Left forelimb (tissue), 1 donor: ENCODE data around the gene C16orf54.
"Not testable (repeated sequence)": the region's sequence is repeated elsewhere in the genome, so short reads cannot be mapped to it uniquely, and the experiment has no call there.

Source experiments
- DNase-seq: peaks from one replicate; pipeline ENCODE4 v3.0.0-alpha.2; 2018; ENCODE audit warnings: low spot score

The C16orf54 gene

DNA sequence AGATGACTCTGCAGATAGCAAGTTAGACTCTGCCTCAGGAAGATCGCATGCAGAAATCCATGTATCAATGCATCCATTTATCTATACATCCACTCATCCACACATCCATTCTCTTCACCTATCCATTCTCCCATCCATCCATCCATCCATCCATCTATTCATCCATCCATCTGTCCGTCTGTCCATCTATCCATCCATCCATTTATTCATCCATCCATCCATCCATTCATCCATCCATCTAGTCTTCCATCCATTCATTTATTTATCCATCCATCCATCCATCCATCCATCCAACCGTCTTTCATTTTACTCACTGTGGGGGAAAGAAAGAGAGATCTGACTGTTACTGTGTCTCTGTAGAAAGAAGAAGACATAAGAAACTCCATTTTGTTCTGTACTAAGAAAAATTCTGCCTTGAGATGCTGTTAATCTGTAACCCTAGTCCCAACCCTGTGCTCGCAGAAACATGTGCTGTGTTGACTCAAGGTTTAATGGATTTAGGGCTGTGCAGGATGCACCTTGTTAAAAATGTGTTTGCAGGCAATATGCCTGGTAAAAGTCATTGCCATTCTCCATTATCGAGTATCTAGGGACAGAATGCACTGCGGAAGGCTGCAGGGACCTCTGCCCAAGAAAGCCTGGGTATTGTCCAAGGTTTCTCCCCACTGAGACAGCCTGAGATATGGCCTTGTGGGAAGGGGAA is 5.7 kb downstream of the C16orf54 start:
- not testable (repeated sequence) for DNase-seq

DNA sequence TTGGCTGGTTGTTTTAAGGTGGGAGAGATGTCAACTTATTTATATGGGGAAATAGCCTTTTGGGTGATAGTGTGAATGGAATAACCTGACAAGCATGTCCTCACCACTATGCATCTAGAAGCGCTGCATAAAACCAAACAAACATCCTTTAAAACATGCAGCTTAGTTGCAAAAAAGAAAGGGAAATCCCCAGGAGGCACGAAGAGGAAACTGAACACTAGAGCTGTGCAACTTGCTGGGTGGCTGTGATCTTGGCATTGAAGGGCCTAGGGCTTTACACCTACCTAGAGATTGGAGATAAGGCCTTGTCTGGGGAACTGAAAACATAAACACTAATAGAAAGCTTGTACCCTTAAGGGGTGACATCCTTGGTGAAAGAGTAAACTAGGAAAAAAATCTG is 7.3 kb downstream of the C16orf54 start:
- no peak for DNase-seq

DNA sequence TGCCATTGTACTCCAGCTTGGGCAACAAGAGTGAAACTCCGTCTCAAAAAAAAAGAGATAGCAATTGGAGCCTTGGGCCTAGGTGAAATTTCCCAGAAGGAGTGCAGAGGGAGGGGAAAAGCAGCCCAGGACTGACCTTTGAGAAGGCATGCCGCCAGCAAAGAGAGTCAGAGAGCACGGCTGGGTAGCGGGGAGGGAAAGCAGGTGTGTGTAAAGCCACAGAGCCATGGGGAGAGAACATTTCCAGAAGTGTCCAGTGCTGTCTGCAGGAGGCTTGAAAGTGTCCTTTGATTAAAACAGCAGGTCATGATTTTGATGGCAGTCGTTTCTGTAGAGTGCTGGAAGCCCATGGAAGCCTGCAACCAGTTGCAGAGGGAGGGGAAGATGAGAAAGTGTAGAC is 8.1 kb downstream of the C16orf54 start:
- DNase-seq: no peak

DNA sequence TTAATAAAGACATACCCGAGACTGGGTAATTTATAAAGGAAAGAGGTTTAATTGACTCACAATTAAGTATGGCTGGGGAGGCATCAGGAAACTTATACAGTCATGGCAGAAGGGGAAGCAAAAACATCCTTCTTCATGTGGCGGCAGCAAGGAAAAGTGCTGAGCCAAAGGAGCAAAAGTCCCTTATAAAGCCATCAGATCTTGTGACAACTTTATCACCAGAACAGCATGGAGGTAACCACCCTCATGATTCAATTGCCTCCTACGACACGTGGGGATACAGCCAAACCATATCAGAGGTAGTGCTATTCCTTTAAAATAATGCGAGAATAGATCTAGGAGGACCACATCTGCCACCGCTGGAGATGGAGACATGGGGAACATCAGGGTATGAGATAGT is 9.0 kb downstream of the C16orf54 start:
- no peak for DNase-seq

DNA sequence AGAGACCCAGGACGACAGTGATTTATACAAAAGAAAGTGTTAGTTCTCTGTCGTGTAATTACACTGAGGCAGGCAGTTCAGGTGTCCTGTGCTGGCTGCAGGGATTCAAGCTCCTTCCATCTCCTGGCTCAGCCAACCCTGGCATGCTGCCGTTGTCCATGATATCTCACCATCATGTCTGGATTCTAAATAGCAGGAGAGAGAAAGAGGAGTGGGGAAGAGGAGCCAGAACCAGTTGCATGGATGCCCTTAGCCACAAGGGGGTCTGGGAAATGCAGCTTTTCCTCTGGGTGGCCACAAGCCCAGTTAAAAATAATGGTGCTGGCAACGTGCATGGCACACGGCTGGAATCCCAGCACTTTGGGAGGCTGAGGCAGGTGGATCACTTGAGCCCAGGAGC is 9.7 kb downstream of the C16orf54 start:
- no peak for DNase-seq

DNA sequence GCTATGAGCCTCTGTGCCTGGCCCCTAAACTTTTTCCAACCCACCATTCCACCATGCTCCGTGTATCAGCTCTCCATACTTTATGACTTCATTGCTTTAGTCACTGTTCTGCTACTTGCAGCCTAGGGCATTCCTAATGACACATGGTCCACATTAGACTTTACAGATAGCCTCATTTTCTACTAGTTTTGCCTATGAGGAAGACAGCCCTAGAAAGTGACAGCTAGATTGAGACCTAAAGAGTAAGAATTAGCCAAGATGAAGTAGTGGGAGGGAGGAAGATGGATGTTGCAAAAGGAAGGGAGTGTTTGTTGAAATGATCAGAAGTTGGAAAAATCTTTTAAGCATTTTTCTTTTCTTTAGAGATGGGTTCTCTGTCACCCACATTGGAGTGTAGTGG is 11.0 kb downstream of the C16orf54 start:
- DNase-seq: no peak

DNA sequence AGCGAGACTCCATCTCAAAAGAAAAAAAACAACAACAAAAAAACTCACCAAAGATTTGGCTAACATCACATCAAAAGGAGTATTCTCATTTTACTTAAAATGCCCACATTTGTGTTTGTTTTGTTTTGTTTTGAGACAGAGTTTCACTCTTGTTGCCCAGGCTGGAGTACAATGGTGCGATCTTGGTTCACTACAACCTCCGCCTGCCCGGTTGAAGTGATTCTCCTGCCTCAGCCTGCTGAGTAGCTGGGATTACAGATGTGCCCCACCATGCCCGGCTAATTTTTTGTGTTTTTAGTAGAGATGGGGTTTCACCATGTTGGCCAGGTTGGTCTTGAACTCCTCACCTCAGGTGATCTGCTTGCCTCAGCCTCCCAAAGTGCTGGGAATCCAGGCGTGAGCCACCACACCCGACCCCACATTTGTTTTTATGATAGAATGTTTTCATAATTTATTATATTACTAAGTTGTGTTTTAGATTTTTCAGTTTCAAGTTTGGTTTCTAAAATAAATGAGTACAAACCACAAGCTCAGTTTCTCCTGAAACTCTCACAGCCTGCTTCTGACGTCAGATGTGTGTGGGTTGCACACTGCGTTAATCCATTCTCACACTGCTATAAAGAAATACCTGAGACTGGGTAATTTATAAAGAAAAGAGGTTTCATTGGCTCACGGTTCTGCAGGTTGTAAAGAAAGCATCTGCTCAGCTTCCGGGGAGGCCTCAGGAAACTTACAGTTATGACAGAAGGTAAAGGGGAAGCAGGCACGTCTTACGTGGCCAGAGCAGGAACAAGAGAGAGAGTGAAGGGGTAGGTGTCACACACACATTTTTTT is 13.8 kb downstream of the C16orf54 start:
- DNase-seq: not testable (repeated sequence)

DNA sequence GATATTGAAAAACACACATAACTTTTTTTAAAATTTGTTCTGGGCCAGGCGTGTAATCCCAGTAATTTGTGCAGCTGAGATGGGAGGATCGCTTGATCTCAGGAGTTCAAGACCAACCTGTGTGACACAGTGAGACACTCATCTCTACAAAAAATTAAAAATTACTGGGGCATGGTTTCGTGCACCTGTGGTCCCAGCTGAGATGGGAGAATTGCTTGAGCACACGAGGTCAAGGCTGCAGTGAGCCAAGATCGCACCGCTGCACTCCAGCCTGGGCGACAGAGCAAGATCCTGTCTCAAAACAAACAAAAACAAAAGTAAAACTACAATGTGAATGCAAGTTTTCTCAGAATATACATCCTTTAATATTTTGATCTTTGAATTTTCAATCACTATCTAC is 15.1 kb downstream of the C16orf54 start:
- DNase-seq: no peak

DNA sequence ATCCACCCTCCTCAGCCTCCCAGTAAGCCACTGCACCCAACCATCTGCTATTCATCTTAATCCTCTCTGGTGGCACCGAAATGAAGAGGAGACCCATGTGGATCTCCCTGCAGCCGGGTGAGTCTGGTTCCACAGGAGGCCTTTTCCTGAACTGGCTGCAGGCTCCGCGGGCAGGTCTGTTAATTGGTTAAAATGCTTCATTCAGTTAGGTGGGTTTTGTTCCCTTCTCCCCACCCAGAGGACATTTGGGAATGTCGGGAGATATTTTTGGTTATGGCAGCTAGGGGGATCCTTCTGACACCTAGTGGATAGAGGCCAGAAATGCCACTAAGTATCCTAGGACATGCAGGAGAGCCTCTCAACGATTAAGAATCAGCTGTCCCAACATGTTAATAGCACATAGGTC is 16.7 kb downstream of the C16orf54 start:
- no peak for DNase-seq

DNA sequence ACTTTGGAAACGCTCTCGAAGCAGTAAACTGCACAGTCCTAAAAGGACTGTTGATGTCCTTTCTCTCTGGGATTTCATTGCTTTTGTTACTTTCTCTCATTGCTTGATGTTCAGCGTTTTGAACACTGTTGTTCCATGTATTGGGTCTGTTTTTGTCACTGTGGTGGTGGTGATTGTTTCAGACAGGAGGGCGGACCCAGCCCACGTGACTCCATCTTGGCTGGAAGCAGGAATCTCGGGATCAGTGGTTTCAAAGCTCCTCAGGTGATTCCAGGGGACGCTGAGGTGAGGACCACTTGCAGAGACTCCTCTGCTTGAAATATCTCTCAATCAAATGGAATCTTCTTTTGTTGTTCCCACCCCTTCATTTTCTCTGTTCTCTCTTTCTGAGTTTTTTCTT is 18.3 kb downstream of the C16orf54 start:
- DNase-seq: no peak

DNA sequence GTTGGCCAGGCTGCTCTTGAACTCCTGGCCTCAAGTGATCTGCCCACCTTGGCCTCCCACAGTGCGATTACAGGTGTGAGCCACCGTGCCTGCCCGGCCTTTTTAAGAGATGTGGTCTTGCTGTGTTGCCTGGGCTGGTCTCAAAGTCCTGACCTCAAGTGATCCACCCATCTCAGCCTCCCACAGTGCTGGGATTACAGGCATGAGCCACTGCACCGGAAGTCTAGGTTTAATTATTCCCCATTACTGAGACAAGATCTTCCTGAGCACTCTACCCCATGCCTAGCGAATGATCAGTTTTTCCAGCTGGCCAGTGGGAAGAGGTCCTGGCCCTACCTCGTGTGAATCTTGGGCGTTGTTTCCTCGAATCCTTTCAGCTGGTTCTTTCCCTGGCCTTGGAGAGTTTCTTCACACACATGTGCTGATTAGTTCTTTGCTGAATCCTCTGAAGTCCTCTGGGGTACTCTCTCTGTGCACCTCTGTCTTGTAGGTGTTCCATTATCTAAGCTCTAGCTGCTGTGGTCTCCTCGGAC is 18.9 kb downstream of the C16orf54 start:
- no peak for DNase-seq

DNA sequence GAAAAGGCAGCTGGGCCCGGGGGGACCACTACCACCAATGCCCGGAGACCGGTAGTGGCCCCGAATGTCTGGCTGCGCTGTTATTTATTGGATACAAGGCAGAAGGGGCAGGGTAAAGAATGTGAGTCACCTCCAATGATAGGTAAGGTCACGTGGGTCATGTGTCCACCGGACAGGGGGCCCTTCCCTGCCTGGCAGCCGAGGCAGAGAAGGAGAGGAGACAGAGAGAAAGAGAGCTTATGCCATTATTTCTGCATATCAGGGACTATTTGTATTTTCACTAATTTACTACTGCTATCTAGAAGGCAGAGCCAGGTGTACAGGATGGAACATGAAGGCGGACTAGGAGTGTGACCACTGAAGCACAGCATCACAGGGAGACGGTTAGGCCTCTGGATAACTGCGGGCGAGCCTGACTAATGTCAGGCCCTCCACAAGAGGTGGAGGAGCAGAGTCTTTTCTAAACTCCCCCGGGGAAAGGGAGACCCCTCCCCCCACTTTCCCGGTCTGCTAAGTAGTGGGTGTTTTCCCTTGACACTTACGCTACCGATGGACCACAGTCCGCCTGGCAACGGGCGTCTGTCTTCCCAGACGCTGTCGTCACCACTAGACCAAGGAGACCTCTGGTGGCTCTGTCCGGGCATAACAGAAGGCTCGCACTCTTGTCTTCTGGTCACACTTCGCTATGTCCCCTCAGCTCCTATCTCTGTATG is 24.5 kb downstream of the C16orf54 start:
- DNase-seq: peak; percentile 75

DNA sequence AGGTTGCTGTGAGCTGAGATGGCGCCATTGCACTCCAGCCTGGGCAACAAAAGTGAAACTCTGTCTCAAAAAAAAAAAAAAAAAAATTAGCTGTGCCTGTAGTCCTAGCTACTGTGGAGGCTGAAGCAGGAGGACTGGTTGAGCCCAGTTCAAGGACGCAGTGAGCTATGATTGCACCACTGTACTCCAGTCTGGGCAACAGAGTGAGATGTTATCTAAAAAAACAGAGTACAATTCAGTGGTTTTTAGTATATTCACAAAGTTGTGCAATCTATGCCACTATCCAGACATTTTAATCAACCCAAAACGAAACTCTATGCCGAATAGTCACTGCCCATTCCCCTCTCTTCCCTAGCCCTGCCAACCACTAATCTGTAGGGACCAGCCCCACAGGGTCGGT is 25.1 kb downstream of the C16orf54 start:
- no peak for DNase-seq

DNA sequence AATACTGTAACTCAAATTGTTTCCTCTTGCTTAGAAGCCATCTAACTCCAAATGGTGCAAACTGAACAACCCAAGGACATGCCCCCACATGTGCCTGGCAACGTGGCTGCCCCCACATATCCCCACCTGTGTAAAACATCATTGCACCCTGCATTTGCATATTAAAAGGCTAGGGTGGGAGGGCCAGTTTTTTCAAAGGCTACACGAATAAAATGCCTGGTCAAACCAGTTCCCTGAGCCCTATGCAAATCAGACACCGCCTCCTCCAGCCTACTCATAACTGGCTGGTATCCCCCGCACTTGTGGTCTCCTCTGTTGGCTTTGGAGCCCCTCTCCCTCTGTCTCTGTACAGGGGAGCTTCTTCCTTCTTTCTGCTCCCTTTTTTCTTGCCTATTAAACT is 26.7 kb downstream of the C16orf54 start:
- no peak for DNase-seq

DNA sequence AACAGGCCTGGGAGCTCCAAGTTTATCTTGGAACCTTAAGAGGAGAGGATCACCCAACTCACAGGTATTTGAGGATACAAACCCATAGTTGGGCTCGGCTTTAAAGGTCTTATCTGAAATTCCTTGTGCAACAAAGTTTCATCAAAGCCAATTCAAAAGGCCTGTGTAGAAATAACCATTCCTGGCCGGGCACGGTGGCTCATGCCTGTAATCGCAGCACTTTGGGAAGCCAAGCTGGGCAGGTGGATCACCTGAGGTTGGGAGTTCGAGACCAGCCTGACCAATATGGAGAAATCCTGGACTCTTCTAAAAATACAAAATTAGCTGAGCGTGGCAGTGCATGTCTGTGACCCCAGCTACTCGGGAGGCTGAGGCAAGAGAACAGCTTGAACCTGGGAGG is 28.7 kb downstream of the C16orf54 start:
- DNase-seq: no peak

DNA sequence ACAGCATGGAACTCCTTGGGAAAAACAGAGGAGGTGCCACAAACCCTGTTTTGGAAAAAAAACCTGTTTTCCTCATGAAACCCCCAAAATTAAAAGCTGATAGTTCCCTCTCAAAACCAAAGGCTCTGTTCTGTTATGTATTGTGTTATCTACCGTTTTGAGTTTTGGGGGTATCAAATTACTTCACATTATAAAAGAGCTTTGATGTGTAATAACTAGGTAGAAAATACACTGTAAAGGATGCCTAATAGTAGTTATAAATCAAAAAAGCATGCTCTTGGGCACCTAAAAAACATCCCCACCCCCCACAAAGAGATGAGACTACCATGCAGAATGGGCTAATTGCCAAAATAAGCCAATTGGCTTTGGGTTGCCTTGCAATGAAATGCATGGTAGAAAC is 30.8 kb downstream of the C16orf54 start:
- DNase-seq: no peak

DNA sequence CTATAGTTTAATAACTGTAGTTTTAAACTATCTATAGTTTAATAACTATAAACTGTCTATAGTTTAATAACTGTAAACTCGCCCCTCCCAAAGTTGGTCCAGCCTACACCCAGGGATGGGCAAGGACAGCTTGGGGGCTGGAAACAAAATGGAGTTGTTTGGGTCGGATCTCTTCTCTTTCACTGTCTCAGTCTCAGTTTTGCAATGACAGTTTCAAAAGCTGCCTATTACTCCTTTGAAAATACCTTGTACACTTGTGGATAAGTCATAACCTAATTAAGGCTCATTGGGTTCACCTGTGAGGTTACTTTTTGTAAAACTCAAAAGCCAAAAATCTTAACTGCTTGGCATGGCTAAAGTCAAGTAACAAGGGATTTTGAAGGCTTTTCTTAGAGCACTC is 31.4 kb downstream of the C16orf54 start:
- DNase-seq: no peak

DNA sequence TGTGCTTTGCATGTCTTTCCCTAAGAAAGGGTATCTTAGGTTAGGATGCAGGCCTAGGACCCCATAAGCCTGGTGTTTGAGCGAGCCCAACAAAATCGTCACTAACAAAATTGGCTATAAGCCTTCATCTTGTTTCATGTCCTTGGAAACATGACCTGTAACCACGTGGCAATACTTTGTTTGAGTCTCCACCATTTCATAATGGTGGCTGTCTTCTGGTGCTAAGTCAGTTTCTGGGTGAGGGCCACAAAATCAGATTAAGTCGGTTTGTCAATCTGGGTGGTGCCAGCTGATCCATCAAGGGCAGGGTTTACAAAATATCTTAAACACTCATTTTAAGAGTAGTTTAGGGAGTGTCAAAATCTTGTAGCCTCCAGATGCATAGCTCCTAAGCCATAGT is 33.0 kb downstream of the C16orf54 start:
- no peak for DNase-seq

DNA sequence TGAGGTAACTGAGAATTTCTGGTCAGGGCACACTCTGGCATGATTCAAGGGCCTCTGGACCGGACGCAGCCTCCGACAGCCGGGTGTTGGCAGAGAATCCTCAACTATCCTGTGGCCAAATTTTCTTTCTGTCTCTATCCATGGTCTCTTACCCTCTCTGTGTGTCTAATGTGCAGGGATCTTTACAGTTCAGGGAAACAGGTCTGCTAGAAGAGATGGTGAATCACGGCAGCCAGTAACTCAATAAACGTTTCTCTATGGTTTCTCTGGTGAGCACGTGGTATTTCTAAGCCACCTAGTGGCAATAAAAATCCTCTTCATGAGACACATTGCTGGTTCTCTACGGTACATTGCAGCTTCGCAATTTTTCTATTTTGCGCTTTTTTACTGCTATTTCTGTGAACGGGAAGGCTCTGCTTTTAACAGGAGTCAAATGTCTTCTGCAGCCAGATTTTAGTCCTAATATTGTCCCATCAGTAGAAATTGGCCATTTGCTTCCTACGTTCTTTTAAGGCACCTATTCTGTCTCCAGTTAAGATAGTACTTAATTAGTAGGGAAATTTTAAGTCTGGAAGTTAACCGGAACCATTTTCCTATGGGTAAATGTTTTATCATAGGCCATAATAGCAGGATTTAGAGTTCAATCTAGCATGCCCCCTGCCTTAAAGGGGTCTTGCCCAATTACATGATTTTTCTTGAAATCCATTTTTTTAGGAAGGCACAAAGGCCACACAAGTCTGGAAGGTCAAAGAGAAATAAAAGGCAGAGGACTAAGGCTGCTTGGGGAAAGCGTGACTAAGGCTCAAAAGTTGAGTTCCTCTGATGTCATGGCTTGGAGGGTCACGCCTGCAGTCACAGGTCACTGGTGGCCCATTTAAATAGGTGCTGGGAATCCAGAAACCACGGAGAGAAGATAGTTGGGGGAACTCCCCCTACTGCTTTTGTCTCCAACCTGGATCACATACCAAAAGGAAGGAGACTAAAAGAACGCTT is 35.3 kb downstream of the C16orf54 start:
- DNase-seq: no peak

DNA sequence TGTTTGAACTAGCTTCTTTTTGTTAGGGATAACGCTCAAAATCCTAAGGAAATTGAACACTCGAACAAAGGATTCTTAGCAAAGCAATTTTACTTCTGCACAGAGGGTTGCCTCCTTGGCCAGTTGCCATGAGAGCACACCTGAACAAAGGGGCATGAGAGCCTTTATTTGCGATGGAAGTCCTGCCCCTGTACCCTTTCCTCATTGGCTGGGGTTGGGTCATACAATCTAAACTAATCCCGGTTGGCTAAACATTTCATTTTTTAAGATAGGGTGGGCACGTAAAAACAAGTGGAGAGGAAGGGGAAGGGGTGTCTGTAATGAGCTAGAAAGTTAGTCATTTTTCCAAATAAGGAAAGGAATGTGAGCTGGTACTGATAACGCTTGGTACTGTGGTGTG is 36.1 kb downstream of the C16orf54 start:
- DNase-seq: not testable (repeated sequence)

DNA sequence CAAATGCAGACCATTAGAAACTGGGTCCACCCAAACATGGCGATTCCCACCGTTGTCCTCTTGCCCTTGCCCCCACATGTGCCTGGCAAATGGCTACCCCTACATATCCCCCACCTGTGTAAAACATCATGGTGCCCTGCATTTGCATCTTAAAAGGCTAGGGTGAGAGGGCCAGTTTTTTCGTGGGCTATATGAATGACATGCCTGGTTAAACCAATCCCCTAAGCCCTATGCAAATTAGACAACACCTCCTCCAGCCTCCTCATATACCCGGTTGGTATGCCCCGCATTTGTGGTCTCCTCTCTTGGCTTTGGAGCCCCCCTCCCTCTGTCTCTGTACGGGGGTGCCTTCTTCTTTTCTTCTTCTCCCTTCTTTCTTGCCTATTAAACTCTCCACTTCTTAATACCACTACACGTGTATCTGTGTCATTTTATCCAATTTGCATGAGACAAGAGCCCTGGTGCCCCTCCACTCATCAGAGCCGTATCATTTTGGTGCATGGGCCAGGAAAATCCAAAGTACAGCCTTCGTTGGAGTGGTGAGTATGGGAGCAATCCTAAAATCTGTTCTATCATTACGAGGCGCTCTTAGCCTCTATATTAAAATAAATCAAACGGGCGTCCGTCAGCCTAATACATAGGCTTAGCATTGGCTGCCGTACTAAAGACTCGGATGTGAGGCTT is 36.7 kb downstream of the C16orf54 start:
- no peak for DNase-seq
